Epithelial cell of proximal tubule (primary cell): ENCODE results near the gene LEFTY1. TPM values are rescaled to one million over a fixed set of nuclear protein-coding genes. Genes with fewer than 3 reads are reported as not detected.
"Not testable (repeated sequence)": the region's sequence is repeated elsewhere in the genome, so short reads cannot be mapped to it uniquely, and the experiment has no call there.

Experiments
- DNase-seq: peaks from one replicate; pipeline ENCODE4 v3.0.0-alpha.2; 2011; ENCODE audit warnings: low read depth
- H3K4me3 ChIP-seq: 2 replicates; pipeline ENCODE4 v1.5.1; 2011; ENCODE audit warnings: low read depth, mild to moderate bottlenecking, low read length
- total RNA-seq: library from RNA; depleted of rRNA; stranded (reverse); fragments of >200 nt; gene quantifications from 2 replicates; pipeline ENCODE4 v1.2.3, GENCODE V29; 2015
- TF ChIP-seq, protein P1 (sequence below): conservative IDR thresholded peaks from 2 replicates; pipeline ENCODE4 v1.5.1; 2012; ENCODE audit warnings: low read depth, mild to moderate bottlenecking, low read length

LEFTY1 gene
- total RNA-seq, 1 donor from 2014 or later = not detected

DNA sequence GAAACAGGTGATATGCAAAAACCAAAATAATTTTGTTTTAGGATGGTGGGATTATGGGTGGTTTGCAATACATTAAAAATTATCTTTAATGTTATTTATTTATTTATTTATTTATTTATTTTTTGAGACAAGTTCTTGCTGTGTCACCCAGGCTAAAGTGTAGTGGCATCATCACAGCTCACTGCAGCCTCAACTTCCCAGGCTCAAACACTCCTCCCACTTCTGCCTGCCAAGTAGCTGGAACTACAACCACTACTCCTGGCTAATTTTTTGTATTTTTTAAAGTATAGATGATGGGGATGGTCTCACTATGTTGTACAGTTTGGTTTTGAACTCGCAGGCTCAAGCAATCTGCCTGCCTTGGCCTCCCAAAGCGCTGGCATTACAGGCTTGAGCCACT, 41.6 kb upstream of the LEFTY1 start:
- DNase-seq = no peak
- TF ChIP-seq, protein P1, sequence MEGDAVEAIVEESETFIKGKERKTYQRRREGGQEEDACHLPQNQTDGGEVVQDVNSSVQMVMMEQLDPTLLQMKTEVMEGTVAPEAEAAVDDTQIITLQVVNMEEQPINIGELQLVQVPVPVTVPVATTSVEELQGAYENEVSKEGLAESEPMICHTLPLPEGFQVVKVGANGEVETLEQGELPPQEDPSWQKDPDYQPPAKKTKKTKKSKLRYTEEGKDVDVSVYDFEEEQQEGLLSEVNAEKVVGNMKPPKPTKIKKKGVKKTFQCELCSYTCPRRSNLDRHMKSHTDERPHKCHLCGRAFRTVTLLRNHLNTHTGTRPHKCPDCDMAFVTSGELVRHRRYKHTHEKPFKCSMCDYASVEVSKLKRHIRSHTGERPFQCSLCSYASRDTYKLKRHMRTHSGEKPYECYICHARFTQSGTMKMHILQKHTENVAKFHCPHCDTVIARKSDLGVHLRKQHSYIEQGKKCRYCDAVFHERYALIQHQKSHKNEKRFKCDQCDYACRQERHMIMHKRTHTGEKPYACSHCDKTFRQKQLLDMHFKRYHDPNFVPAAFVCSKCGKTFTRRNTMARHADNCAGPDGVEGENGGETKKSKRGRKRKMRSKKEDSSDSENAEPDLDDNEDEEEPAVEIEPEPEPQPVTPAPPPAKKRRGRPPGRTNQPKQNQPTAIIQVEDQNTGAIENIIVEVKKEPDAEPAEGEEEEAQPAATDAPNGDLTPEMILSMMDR = no peak
- H3K4me3 ChIP-seq = no peak overlapping the region

DNA sequence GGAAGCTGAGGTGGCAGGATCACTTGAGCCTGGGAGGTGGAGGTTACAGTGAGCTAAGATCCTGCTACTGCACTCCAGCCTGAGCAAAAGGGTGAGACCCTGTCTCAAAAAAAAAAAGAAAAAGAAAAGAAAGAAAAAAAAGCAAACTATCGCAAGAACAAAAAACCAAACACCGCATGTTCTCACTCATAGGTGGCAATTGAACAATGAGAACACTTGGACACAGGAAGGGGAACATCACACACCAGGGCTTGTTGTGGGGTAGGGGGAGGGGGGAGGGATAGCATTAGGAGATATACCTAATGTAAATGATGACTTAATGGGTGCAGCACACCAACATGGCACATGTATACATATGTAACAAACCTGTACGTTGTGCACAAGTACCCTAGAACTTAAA, 40.5 kb upstream of the LEFTY1 start:
- H3K4me3 ChIP-seq = not testable (repeated sequence)

DNA sequence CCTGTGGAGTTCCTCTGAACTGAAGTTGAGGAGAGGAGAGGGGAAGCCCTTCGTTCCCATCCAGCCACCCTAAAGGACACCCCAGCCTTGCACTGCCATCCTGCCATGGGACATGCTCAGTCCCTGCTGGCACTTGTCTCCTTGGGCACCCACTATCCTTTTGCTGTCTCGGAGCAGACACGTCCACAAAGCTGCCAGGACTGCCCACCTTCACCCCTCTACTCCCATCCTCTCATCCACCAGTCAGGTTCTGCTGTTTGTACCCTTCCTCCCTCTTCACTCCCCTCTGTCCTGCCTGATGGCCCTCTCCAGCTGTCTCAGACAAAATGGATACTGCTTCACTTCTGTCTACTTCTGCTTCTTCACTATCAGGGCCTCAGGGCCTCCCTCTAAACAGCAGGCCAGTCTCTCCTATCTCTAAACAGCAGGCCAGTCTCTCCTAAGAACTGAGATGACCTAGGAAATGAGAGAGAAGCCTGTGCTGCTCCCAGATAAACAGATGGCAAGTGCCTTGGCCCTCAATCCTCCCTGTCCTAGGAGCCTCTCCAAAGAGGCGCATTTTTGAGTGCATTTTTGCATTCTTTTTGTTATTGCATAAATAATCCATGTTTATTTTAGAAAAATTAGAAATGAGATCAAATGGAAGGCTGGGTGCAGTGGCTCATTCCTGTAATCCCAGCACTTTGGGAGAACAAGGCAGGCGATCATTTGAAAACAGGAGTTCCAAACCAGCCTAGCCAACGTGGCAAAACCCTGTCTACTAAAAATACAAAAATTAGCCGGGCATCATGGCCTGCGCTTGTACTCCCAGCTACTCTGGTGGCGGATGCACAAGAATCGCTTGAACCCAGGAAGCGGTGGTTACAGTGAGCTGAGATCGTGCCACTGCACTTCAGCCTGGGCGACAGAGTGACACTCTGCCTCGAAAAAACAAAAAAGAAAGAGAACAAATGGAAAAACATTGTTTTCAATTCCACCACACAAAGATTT, 39.5 kb upstream of the LEFTY1 start:
- no peak for DNase-seq
- H3K4me3 ChIP-seq = no peak overlapping the region
- TF ChIP-seq, protein P1 = no peak

More for the DNA sequence above, 40.5 kb upstream of the LEFTY1 start:
- DNase-seq = not testable (repeated sequence)

DNA sequence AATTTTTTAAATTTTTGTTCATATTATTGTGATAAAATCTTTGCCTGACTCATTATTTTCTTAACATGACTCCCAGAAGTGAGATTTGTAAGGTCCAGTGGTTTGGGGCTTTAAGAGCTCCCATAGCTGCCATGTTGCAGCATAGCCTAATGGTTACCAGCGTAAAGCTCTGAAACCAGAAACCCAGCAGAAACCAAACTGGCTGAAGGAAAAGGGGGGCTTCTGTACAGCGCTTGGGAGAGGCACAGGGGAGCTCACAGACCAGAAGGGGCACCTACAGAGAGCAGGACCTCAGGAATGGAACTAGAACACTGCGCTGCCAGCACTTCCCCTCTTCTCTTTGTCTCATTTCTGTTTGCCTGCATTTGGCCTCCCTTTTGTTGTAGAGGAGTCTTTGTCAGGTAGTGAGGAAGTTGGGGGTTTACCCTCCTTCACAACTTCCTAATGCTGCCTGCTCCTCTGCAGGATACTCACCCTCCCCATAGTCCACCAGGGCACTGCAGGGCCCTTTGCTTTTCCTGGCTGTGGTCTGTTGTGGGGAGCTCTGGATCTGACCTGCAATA, 37.7 kb upstream of the LEFTY1 start:
- no peak overlapping the region for H3K4me3 ChIP-seq
- TF ChIP-seq, protein P1 = no peak
- no peak for DNase-seq

DNA sequence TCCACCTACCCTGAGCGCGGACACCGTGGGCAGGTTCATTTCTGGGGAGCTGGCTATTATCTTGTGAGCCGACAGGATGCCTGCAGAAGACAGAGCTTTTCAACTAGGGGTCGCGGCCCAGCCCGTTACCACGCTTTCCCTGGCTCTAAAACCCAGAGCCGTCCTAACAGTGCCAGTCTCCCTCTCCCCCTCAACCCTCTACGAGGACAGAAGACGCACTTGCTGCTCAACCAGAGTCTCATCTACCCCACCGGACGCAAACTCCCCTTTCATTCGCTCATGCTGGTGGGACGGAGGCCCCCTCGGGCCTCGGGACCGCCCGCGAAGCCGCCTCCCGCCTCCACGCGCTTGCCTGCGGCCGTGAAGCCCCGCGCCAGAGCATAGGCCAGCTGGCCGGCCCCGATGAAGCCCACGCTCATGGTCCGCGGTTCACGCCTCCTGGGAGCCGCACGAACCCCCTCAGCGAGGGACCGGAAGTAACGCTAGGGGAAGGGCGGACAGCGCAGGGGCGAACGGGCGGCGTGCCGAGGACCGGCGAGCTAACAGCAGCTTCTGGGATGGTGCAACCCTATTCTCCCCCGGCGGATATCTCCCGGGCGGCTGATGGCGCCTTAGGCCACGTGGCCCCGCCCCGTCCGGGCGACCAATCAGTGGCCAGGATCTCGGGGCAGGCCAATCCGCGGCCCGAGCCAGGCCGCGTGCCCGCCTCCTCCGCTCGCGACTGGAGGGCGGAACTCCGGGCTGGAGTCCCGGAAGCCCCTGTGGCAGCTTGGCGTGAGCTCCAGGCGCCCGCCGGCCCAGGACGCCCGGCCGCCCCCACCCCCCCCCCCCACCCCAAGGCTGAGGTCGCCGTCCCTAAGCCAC, 35.0 kb upstream of the LEFTY1 start, which contains the start of gene PYCR2:
PYCR2 (minus strand) TSS at position 559 of the 864 bp plus-strand sequence; CDS start at position 419, 140 bp downstream.
- H3K4me3 ChIP-seq = peak within 1 kb of the TSS; percentile 97
- TF ChIP-seq, protein P1 = no peak
- DNase-seq = peak; percentile 57

DNA sequence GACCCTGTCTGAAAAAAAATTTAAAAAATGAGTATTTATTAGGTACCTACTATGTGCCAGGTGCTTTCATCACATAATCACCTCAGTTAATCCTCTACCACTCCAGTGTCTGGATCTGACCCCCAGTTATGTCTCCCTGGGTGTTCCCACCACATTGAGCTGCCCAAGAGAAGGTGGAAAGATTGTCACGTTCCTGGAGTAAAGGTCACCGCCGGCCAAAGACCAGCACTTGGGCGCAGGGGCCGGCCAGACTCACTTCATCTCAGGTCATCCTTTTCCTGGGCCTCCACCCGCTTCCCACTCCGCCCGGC, 34.4 kb upstream of the LEFTY1 start:
- TF ChIP-seq, protein P1 = no peak
- no peak for DNase-seq
- peak overlapping the region; percentile 97 for H3K4me3 ChIP-seq
